HepG2 (cell line): ENCODE measurements around the gene RPL36. TPM values are rescaled to one million over a fixed set of nuclear protein-coding genes. Genes with fewer than 3 reads are reported as not detected.
A peak's percentile ranks its signal among the peaks of the same experiment; 100 is the strongest.

ENCODE experiments used
- CBX5 ChIP-seq: sonication (generic); formaldehyde crosslinking; IDR thresholded peaks from 2 replicates; pipeline ENCODE4 v1.4.0; 2020; ENCODE audit warnings: missing genetic modification reagents, borderline replicate concordance
- FOXJ3 ChIP-seq: sonication (generic); formaldehyde crosslinking; IDR thresholded peaks from 2 replicates; pipeline ENCODE4 v1.4.0; 2020; ENCODE audit warnings: missing genetic modification reagents, mild to moderate bottlenecking, borderline replicate concordance
- ISX ChIP-seq: sonication (generic); formaldehyde crosslinking; conservative IDR thresholded peaks from 2 replicates; pipeline ENCODE4 v1.5.0; 2020; ENCODE audit warnings: missing genetic modification reagents
- MATR3 ChIP-seq: sonication (generic); formaldehyde crosslinking; IDR thresholded peaks from 2 replicates; pipeline ENCODE4 v1.4.0; 2020; ENCODE audit warnings: missing genetic modification reagents
- PHF20 ChIP-seq: sonication (generic); formaldehyde crosslinking; IDR thresholded peaks from 2 replicates; pipeline ENCODE4 v1.5.0; 2020; ENCODE audit warnings: mild to moderate bottlenecking, missing genetic modification reagents
- RXRA ChIP-seq: sonication (generic); formaldehyde crosslinking; IDR thresholded peaks from 2 replicates; pipeline ENCODE4 v1.5.1; 2020; ENCODE audit warnings: missing genetic modification reagents
- SNAPC2 ChIP-seq: sonication (generic); formaldehyde crosslinking; IDR thresholded peaks from 2 replicates; pipeline ENCODE4 v1.8.1; 2022; ENCODE audit warnings: mild to moderate bottlenecking, missing genetic modification reagents
- ZBTB38 ChIP-seq: sonication (generic); formaldehyde crosslinking; IDR thresholded peaks from 2 replicates; pipeline ENCODE4 v1.5.1; 2020; ENCODE audit warnings: mild to moderate bottlenecking, missing genetic modification reagents
- ZBTB42 ChIP-seq: sonication (generic); formaldehyde crosslinking; IDR thresholded peaks from 2 replicates; pipeline ENCODE4 v1.5.0; 2020; ENCODE audit warnings: mild to moderate bottlenecking, missing genetic modification reagents
- ZNF296 ChIP-seq: sonication (generic); formaldehyde crosslinking; conservative IDR thresholded peaks from 2 replicates; pipeline ENCODE4 v1.5.0; 2020; ENCODE audit warnings: mild to moderate bottlenecking, missing genetic modification reagents
- polyA plus RNA-seq, 8 experiments: library from polyadenylated mRNA; depleted of rRNA in 3 of 8; stranded (reverse) in 7 of 8; unstranded in 1 of 8; fragments of >200 nt; fragmentation: Illumina TruSeq in 4 of 8; extraction: Trizol in 4 of 8; gene quantifications; 2 replicates each; pipeline versions ENCODE4 v1.2.1 to v1.2.3, GENCODE V29; 2011 to 2016; ENCODE audit warnings: low read depth in 4 of 8, missing spikeins in 1 of 8, mixed read lengths in 1 of 8; ENCODE audit not compliant: insufficient read depth in 1 of 8
- total RNA-seq, 5 experiments: library from RNA; depleted of rRNA; stranded (reverse); fragments of >200 nt; fragmentation: Illumina TruSeq; extraction: Trizol; gene quantifications; 2 replicates each; pipeline ENCODE4 v1.2.3, GENCODE V29; 2016; ENCODE audit warnings: low read depth in 1 of 5
- TF ChIP-seq, protein P1 (sequence below): sonication (generic); formaldehyde crosslinking; IDR thresholded peaks from 2 replicates; pipeline ENCODE4; 2020; ENCODE audit warnings: missing genetic modification reagents, mild to moderate bottlenecking, borderline replicate concordance
- TF ChIP-seq, protein P2 (sequence below): sonication (generic); formaldehyde crosslinking; IDR thresholded peaks from 2 replicates; pipeline ENCODE4 v1.4.0; 2020; ENCODE audit warnings: missing genetic modification reagents
- TF ChIP-seq, protein P3 (sequence below), 2 experiments: sonication (generic) in 1 of 2; formaldehyde crosslinking in 1 of 2; IDR thresholded peaks; 2 replicates each; pipeline versions ENCODE4 v1.4.0 to v1.6.1; 2016 to 2020; ENCODE audit warnings: borderline replicate concordance in 1 of 2, low read depth in 1 of 2, mild to moderate bottlenecking in 1 of 2, missing genetic modification reagents in 1 of 2
- TF ChIP-seq, protein P4 (sequence below): sonication (generic); formaldehyde crosslinking; IDR thresholded peaks from 2 replicates; pipeline ENCODE4 v1.4.0; 2020; ENCODE audit warnings: missing genetic modification reagents, borderline replicate concordance

Gene RPL36
- total and polyA plus RNA-seq, 2 of the 13 experiments (the other 11 are each of a cell fraction or from before 2014, with no cell fraction given): 706 to 740 TPM

DNA sequence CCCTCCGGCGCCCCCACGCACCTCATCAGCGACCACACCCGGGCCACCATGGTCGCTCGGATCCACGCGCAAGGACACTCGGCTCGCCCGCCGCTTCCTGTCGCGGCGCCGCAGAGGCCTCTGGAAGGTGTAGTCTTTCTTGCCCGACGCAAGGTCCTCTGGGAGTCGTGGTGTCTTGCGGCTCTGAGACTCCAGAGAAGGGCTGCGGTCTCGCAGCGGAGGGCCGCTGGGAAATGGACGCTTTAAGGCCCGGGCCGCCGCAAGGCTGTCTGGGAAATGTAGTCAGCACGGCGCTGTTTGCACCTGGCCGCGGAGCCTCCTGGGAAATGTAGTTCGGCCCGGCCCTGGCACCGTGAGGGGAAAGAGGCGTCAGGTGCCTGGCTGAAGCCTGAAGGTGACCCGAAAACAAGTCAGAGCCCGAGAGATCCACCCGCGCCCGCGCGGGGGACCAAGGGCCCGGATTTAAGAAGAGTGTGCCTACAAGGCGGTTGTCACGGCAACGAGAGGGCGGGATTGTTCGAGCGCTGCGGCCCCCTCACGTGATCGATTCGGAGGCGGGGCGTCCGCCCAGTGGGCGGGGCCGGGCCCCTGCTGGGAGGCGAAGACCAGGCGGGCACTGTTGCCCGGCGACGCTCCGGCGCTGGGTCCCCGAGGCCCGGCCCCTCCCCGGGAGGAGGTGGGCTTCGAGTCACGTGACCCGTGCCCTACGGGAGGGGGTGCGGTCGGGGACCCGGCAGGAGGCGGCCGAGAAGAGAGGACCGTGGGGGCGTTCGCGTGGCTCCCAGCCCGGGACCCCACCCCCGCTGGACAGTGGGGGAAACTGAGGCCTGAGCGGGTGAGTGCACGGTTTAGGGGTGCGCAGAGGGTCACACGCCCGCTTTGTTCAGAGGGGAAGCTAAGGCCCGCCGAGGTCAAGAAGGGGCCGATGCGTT, 9.4 kb upstream of the RPL36 start, which contains the start of the genes HSD11B1L and MICOS13 (continued):
- TF ChIP-seq, protein P1, sequence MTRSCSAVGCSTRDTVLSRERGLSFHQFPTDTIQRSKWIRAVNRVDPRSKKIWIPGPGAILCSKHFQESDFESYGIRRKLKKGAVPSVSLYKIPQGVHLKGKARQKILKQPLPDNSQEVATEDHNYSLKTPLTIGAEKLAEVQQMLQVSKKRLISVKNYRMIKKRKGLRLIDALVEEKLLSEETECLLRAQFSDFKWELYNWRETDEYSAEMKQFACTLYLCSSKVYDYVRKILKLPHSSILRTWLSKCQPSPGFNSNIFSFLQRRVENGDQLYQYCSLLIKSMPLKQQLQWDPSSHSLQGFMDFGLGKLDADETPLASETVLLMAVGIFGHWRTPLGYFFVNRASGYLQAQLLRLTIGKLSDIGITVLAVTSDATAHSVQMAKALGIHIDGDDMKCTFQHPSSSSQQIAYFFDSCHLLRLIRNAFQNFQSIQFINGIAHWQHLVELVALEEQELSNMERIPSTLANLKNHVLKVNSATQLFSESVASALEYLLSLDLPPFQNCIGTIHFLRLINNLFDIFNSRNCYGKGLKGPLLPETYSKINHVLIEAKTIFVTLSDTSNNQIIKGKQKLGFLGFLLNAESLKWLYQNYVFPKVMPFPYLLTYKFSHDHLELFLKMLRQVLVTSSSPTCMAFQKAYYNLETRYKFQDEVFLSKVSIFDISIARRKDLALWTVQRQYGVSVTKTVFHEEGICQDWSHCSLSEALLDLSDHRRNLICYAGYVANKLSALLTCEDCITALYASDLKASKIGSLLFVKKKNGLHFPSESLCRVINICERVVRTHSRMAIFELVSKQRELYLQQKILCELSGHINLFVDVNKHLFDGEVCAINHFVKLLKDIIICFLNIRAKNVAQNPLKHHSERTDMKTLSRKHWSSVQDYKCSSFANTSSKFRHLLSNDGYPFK: peak; percentile 93; the same call in 1 of the 2 replicates
- TF ChIP-seq, protein P2, sequence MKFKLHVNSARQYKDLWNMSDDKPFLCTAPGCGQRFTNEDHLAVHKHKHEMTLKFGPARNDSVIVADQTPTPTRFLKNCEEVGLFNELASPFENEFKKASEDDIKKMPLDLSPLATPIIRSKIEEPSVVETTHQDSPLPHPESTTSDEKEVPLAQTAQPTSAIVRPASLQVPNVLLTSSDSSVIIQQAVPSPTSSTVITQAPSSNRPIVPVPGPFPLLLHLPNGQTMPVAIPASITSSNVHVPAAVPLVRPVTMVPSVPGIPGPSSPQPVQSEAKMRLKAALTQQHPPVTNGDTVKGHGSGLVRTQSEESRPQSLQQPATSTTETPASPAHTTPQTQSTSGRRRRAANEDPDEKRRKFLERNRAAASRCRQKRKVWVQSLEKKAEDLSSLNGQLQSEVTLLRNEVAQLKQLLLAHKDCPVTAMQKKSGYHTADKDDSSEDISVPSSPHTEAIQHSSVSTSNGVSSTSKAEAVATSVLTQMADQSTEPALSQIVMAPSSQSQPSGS (CRISPR knock-in tag): peak; percentile 46; the same call in 1 of the 2 replicates
- peak; percentile 35; the same call in 1 of the 2 replicates for TF ChIP-seq RXRA
- no peak for TF ChIP-seq ISX
- TF ChIP-seq MATR3: no peak
- peak; percentile 3; the same call in 1 of the 2 replicates for TF ChIP-seq ZBTB38 (CRISPR knock-in tag)
- peak; percentile 36; the same call in 1 of the 2 replicates for TF ChIP-seq FOXJ3 (CRISPR knock-in tag)
- TF ChIP-seq ZBTB42 (CRISPR knock-in tag): no peak
- no peak for TF ChIP-seq ZNF296 (CRISPR knock-in tag)
- TF ChIP-seq, protein P3, sequence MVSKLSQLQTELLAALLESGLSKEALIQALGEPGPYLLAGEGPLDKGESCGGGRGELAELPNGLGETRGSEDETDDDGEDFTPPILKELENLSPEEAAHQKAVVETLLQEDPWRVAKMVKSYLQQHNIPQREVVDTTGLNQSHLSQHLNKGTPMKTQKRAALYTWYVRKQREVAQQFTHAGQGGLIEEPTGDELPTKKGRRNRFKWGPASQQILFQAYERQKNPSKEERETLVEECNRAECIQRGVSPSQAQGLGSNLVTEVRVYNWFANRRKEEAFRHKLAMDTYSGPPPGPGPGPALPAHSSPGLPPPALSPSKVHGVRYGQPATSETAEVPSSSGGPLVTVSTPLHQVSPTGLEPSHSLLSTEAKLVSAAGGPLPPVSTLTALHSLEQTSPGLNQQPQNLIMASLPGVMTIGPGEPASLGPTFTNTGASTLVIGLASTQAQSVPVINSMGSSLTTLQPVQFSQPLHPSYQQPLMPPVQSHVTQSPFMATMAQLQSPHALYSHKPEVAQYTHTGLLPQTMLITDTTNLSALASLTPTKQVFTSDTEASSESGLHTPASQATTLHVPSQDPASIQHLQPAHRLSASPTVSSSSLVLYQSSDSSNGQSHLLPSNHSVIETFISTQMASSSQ (IDR thresholded peaks at IDR 0.05; ENCODE audit: low read depth): peak; percentile 59
- TF ChIP-seq, protein P3 (CRISPR knock-in tag; IDR thresholded peaks at IDR 0.05; ENCODE audit: borderline replicate concordance): peak; percentile 69; the same call in 1 of the 2 replicates
- TF ChIP-seq, protein P4, sequence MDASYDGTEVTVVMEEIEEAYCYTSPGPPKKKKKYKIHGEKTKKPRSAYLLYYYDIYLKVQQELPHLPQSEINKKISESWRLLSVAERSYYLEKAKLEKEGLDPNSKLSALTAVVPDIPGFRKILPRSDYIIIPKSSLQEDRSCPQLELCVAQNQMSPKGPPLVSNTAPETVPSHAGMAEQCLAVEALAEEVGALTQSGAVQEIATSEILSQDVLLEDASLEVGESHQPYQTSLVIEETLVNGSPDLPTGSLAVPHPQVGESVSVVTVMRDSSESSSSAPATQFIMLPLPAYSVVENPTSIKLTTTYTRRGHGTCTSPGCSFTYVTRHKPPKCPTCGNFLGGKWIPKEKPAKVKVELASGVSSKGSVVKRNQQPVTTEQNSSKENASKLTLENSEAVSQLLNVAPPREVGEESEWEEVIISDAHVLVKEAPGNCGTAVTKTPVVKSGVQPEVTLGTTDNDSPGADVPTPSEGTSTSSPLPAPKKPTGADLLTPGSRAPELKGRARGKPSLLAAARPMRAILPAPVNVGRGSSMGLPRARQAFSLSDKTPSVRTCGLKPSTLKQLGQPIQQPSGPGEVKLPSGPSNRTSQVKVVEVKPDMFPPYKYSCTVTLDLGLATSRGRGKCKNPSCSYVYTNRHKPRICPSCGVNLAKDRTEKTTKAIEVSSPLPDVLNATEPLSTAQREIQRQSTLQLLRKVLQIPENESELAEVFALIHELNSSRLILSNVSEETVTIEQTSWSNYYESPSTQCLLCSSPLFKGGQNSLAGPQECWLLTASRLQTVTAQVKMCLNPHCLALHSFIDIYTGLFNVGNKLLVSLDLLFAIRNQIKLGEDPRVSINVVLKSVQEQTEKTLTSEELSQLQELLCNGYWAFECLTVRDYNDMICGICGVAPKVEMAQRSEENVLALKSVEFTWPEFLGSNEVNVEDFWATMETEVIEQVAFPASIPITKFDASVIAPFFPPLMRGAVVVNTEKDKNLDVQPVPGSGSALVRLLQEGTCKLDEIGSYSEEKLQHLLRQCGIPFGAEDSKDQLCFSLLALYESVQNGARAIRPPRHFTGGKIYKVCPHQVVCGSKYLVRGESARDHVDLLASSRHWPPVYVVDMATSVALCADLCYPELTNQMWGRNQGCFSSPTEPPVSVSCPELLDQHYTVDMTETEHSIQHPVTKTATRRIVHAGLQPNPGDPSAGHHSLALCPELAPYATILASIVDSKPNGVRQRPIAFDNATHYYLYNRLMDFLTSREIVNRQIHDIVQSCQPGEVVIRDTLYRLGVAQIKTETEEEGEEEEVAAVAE: 0 out of 2 replicates have a peak, but pooled peaks have one; percentile 26
- TF ChIP-seq CBX5: no peak
- no peak for TF ChIP-seq SNAPC2 (CRISPR knock-in tag)
- TF ChIP-seq PHF20: peak; percentile 74
